AG04450 (cell line): Measurements from ENCODE around the gene USH2A. TPM values are rescaled to one million over a fixed set of nuclear protein-coding genes. Genes with fewer than 3 reads are reported as not detected.
A peak's percentile ranks its signal among the peaks of the same experiment; 100 is the strongest.

Source experiments
- CTCF ChIA-PET: fragments of 300-600, 350-600 bp; formaldehyde crosslinking; extraction: SDS; loops from one replicate; lab custom pipeline; 2022; ENCODE audit warnings: antibody characterized with exemption, inconsistent platforms; lab: Charles Lee
- POLR2A ChIA-PET: fragments of 350-600 bp; formaldehyde crosslinking; extraction: SDS; loops from one replicate; lab custom pipeline; 2021; ENCODE audit warnings: antibody characterized with exemption, inconsistent platforms; lab: Yijun Ruan, JAX
- DNase-seq: peaks from one replicate; pipeline ENCODE4 v3.0.0-alpha.2; 2011; ENCODE audit warnings: low read depth, low spot score
- H3K27ac ChIP-seq: one replicate; pipeline ENCODE4 v1.5.1; 2012; ENCODE audit warnings: low read depth, low read length, control low read depth
- H3K27me3 ChIP-seq: one replicate; pipeline ENCODE4 v1.6.0; 2012; ENCODE audit warnings: low read length; ENCODE audit not compliant: control insufficient read depth, insufficient read depth
- H3K4me3 ChIP-seq: 2 replicates; pipeline ENCODE4 v1.5.1; 2011; ENCODE audit warnings: mild to moderate bottlenecking, low read depth, low read length, control low read depth
- H3K9me3 ChIP-seq: 2 replicates; pipeline ENCODE4 v1.5.1; 2012; ENCODE audit warnings: low read length; ENCODE audit not compliant: control insufficient read depth, insufficient read depth
- CTCF ChIP-seq: IDR thresholded peaks from 2 replicates; pipeline ENCODE4 v1.5.1; 2011; ENCODE audit warnings: low read depth, low read length, control low read depth, inconsistent platforms
- polyA plus RNA-seq: library from polyadenylated mRNA; depleted of rRNA; stranded (reverse); fragments of >200 nt; gene quantifications from 2 replicates; pipeline ENCODE4 v1.2.3, GENCODE V29; 2011

USH2A gene
- polyA plus RNA-seq, 1 experiment, result 0.01 TPM

- CTCF ChIA-PET, result no interaction called here
- H3K27me3 ChIP-seq, result no peaks in the 10 kb centered on the region
- H3K27ac ChIP-seq, result no peak overlapping the region
- no peak for TF ChIP-seq CTCF
- H3K9me3 ChIP-seq, result no peaks in the 10 kb centered on the region
- no peak overlapping the region for H3K4me3 ChIP-seq
- DNase-seq, result no peak
- POLR2A ChIA-PET, result no interaction called here
These were observed 496.6 kb downstream of the USH2A start for GRCh38 chr1:215926670-215927069.

- CTCF ChIA-PET, result no interaction called here
- Histone ChIP-seq H3K27ac (no peak overlapping the region), H3K4me3 (no peak overlapping the region), H3K9me3 (no peaks in the 10 kb centered on the region), H3K27me3 (no peaks in the 10 kb centered on the region)
- no peak for DNase-seq
- no peak for TF ChIP-seq CTCF
- POLR2A ChIA-PET, result no interaction called here
These were observed 500.0 kb downstream of the USH2A start for GRCh38 chr1:215923129-215923824.

- Histone ChIP-seq H3K27me3 (no peaks in the 10 kb centered on the region), H3K27ac (no peak overlapping the region), H3K4me3 (no peak overlapping the region), H3K9me3 (no peaks in the 10 kb centered on the region)
- ChIA-PET CTCF (interaction anchor here (0.7 kb wide), 1 partner anchor 83 kb away, joined by 3 read pairs; no protein-coding TSS in a partner anchor), POLR2A (no interaction called here)
- DNase-seq, result no peak
- TF ChIP-seq CTCF, result peak; percentile 25; the same call in 1 of the 2 replicates
These were observed 511.8 kb downstream of the USH2A start for GRCh38 chr1:215911406-215911968.

- Histone ChIP-seq H3K9me3 (no peaks in the 10 kb centered on the region), H3K27me3 (no peaks in the 10 kb centered on the region), H3K27ac (no peak overlapping the region), H3K4me3 (no peak overlapping the region)
- no peak for DNase-seq
- POLR2A ChIA-PET, result no interaction called here
- no peak for TF ChIP-seq CTCF
- CTCF ChIA-PET, result no interaction called here
These were observed 517.6 kb downstream of the USH2A start for GRCh38 chr1:215905493-215906115.

GRCh38 chr1:215900684-215901083 is 522.6 kb downstream of the USH2A start:
- no peak for DNase-seq
- H3K4me3 ChIP-seq, result no peak overlapping the region
- H3K27ac ChIP-seq, result no peak overlapping the region
- no peaks in the 10 kb centered on the region for H3K9me3 ChIP-seq
- CTCF ChIA-PET, result no interaction called here
- H3K27me3 ChIP-seq, result no peaks in the 10 kb centered on the region
- POLR2A ChIA-PET, result no interaction called here
- no peak for TF ChIP-seq CTCF
